T-helper 1 cell treated with Interleukin-12 subunit alpha and Interleukin-12 subunit beta and Interleukin-4 antibody, amounts not matched to agents 30 μg/mL and 1 μg/mL, for 36 hours (primary cell): ENCODE data around the gene ACSF2.
"Not testable (repeated sequence)": the region's sequence is repeated elsewhere in the genome, so short reads cannot be mapped to it uniquely, and the experiment has no call there.

Source experiments
- H3K27ac Mint-ChIP-seq: one replicate; pipeline ENCODE4 v1.8.0; 2021; ENCODE audit warnings: mild to moderate bottlenecking, mixed read lengths
- H3K27me3 Mint-ChIP-seq: one replicate; pipeline ENCODE4 v1.8.0; 2021; ENCODE audit warnings: low read depth, mixed read lengths
- H3K36me3 Mint-ChIP-seq: one replicate; pipeline ENCODE4 v1.8.0; 2021; ENCODE audit warnings: low read depth, mixed read lengths
- H3K4me1 Mint-ChIP-seq: one replicate; pipeline ENCODE4 v1.8.0; 2021; ENCODE audit warnings: low read depth, mixed read lengths
- H3K4me3 Mint-ChIP-seq: one replicate; pipeline ENCODE4 v1.8.0; 2021; ENCODE audit warnings: mild to moderate bottlenecking, moderate library complexity, mixed read lengths
- H3K9me3 Mint-ChIP-seq: one replicate; pipeline ENCODE4 v1.8.0; 2021; ENCODE audit warnings: mixed read lengths

ACSF2 gene

DNA sequence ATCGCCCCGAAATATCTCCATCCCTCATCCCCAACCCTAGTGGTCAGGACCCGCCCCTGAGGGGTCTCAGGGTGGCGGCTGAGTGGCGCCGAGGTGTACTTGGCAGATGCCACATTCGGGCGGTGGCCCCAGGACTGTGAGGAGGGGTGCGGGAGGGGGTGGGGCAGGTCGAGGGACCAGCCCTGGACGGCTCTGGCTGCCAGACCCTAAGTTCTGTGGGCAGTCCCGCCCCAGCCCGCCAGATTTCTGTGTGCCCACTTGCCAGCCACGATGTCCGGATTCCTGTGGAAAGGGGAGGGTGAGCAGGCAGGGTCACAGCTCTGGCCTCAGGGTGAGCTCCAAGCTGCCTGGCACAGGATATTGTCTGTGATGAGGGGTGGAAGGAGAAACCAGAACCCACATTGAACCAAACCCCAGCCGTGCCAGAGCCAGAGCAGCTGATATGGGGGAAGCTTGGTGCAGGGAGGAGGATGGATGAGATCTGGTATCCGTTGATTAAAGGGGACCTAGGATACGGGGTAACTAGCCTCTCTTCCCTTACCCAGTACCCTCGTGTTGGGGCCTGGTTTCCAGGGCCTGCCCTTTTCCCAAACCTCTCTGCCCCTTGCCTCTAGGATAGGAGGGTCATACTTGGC lies 43.8 kb downstream of the ACSF2 start:
- Mint-ChIP-seq H3K27ac (no peak overlapping the region), H3K9me3 (no peaks in the 10 kb centered on the region), H3K4me3 (no peak overlapping the region), H3K27me3 (peaks cover 28% of the 10 kb centered on the region), H3K4me1 (no peaks in the 10 kb centered on the region), H3K36me3 (peaks cover 2% of the 10 kb centered on the region)

DNA sequence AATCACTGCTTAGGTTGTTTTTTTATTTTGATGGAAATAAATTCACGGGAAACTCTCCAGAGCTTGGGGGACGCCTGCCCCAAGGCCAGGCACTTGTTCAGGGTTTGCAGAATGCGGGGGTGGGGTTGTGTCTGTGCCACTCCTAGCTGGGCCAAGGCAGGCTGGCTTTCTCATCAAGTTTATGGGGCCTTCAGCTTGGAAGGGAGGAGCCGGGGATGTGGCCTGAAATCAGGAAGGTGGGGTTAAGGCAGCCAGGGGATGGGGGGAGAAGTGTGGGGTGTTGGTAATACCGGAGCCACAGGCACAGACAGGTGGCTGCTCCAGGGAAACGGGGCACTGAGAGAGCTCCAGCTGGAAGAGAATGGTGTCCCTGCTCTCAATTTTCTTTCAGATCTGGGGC lies 44.4 kb downstream of the ACSF2 start:
- peaks cover 30% of the 10 kb centered on the region for H3K27me3 Mint-ChIP-seq
- peaks cover 2% of the 10 kb centered on the region for H3K36me3 Mint-ChIP-seq
- H3K4me1 Mint-ChIP-seq, result no peaks in the 10 kb centered on the region
- no peaks in the 10 kb centered on the region for H3K9me3 Mint-ChIP-seq
- H3K4me3 Mint-ChIP-seq, result no peak overlapping the region
- no peak overlapping the region for H3K27ac Mint-ChIP-seq

DNA sequence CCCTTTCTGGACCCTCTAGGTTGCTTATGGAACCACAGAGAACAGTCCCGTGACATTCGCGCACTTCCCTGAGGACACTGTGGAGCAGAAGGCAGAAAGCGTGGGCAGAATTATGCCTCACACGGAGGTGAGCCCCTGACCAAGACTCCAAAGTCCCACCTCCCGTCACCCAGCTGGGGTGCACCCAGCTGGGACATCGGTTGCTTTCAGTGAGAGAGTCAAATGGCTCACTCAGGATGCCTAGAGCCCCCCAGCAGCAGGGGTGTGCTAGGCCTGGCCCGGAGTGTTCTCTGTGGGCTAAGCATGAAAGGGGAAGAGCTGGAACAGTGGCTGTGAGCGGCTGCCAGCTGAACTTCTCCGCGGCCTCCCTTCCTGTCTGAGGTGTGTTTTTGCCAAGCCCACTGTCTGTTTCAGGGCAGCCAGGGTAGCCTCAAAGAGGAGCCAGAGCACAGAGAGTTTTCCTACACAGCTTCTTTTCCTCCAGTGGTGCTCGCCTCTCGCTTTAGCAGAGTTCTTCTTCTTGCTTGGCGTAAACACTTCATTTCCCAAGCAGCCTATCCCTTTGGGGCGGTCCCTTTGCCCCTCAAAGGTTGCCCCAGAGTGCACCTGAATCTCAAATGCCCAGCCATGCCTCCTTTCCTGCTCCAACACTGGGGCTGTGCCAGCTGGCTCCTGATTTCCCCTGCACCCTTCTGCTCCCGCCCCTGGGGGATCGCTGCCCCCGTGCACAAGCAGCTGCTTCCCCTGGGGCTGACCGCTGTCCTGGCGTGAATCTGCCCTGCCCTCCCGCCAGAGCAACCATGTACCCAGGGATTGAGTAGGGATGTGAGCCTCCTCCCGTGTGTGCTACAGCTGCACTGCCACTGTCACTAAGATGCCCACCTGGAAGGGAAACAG lies 45.2 kb downstream of the ACSF2 start:
- H3K4me1 Mint-ChIP-seq, result no peaks in the 10 kb centered on the region
- no peak overlapping the region for H3K27ac Mint-ChIP-seq
- peaks cover 32% of the 10 kb centered on the region for H3K27me3 Mint-ChIP-seq
- no peak overlapping the region for H3K4me3 Mint-ChIP-seq
- no peaks in the 10 kb centered on the region for H3K9me3 Mint-ChIP-seq
- H3K36me3 Mint-ChIP-seq, result peaks cover 2% of the 10 kb centered on the region

DNA sequence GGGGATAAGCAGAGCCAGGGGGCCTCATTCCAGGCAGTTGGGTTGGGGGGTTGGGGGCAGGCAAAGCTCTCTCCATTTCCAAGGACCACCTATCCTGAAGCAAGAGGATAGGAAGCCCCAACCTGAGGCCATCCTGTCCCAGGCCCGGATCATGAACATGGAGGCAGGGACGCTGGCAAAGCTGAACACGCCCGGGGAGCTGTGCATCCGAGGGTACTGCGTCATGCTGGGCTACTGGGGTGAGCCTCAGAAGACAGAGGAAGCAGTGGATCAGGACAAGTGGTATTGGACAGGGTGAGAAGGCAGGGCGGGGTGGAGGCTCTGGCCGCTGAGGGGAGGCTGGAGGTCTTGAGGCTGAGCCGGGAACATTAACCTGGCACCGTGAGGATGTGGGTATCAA lies 46.3 kb downstream of the ACSF2 start:
- no peak overlapping the region for H3K4me3 Mint-ChIP-seq
- peaks cover 31% of the 10 kb centered on the region for H3K27me3 Mint-ChIP-seq
- no peaks in the 10 kb centered on the region for H3K9me3 Mint-ChIP-seq
- H3K4me1 Mint-ChIP-seq, result no peaks in the 10 kb centered on the region
- no peak overlapping the region for H3K27ac Mint-ChIP-seq
- H3K36me3 Mint-ChIP-seq, result peaks cover 2% of the 10 kb centered on the region

DNA sequence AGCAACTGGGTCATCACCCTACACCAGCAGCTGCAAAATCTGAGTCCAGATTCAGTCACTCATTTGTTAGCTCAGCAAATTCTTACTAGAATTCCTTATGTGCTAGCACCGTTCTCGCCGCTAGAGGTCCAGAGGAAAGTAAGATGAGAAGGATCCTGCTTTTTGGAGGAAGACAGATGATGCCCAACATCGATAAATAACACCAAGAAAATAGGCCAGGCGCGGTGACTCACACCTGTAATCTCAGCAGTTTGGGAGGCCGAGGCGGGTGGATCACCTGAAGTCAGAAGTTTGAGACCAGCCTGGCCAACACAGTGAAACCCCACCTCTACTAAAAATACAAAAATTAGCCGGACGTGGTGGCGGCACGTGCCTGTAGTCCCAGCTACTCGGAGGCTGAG lies 46.7 kb downstream of the ACSF2 start:
- not testable (repeated sequence) for H3K4me3 Mint-ChIP-seq, H3K4me1 Mint-ChIP-seq, H3K9me3 Mint-ChIP-seq, H3K36me3 Mint-ChIP-seq, H3K27ac Mint-ChIP-seq
- peaks cover 27% of the 10 kb centered on the region for H3K27me3 Mint-ChIP-seq

DNA sequence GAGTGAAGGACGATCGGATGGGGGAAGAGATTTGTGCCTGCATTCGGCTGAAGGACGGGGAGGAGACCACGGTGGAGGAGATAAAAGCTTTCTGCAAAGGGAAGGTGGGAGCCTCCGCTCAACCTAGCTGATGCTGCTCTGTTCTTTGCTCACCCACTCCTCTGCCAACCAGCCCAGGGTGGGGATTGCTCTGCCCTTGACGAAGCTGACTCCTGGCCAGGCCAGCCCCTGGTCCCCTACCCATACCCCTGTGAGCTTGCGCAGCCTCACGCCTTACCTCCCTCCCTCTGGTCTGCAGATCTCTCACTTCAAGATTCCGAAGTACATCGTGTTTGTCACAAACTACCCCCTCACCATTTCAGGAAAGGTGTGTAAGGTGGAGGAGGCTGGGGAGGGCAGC lies 47.9 kb downstream of the ACSF2 start:
- H3K4me3 Mint-ChIP-seq, result no peak overlapping the region
- H3K27ac Mint-ChIP-seq, result no peak overlapping the region
- no peaks in the 10 kb centered on the region for H3K9me3 Mint-ChIP-seq
- H3K4me1 Mint-ChIP-seq, result peaks cover 5% of the 10 kb centered on the region
- H3K36me3 Mint-ChIP-seq, result peaks cover 2% of the 10 kb centered on the region
- peaks cover 18% of the 10 kb centered on the region for H3K27me3 Mint-ChIP-seq

DNA sequence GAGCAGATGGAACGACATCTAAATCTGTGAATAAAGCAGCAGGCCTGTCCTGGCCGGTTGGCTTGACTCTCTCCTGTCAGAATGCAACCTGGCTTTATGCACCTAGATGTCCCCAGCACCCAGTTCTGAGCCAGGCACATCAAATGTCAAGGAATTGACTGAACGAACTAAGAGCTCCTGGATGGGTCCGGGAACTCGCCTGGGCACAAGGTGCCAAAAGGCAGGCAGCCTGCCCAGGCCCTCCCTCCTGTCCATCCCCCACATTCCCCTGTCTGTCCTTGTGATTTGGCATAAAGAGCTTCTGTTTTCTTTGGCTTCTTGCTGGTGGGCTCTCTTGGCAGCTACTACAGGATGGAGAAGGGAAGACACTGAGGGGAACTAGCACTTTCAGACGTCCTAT lies 48.5 kb downstream of the ACSF2 start:
- Mint-ChIP-seq H3K27me3 (peaks cover 18% of the 10 kb centered on the region), H3K27ac (no peak overlapping the region), H3K4me3 (no peak overlapping the region), H3K9me3 (no peaks in the 10 kb centered on the region), H3K36me3 (peaks cover 2% of the 10 kb centered on the region), H3K4me1 (peaks cover 8% of the 10 kb centered on the region)

DNA sequence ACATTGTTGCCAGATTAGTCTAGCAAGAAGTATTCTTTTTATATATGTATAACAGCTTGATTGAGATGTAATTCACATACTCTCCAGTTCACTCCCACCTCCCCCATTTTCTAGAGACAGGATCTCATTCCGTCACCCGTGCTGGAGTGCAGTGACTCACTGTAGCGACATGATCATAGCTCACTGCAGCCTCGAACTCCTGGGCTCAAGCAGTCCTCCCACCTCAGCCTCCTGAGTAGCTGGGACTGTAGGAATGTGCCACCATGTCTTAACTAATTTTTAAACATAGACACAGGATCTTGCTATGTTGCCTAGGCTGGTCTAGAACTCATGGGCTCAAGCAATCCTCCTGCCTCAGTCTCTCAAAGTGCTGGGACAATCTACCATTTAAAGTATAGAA lies 49.3 kb downstream of the ACSF2 start:
- Mint-ChIP-seq H3K4me3 (no peak overlapping the region), H3K4me1 (peaks cover 15% of the 10 kb centered on the region), H3K36me3 (peaks cover 2% of the 10 kb centered on the region), H3K9me3 (no peaks in the 10 kb centered on the region), H3K27me3 (peaks cover 12% of the 10 kb centered on the region), H3K27ac (no peak overlapping the region)

DNA sequence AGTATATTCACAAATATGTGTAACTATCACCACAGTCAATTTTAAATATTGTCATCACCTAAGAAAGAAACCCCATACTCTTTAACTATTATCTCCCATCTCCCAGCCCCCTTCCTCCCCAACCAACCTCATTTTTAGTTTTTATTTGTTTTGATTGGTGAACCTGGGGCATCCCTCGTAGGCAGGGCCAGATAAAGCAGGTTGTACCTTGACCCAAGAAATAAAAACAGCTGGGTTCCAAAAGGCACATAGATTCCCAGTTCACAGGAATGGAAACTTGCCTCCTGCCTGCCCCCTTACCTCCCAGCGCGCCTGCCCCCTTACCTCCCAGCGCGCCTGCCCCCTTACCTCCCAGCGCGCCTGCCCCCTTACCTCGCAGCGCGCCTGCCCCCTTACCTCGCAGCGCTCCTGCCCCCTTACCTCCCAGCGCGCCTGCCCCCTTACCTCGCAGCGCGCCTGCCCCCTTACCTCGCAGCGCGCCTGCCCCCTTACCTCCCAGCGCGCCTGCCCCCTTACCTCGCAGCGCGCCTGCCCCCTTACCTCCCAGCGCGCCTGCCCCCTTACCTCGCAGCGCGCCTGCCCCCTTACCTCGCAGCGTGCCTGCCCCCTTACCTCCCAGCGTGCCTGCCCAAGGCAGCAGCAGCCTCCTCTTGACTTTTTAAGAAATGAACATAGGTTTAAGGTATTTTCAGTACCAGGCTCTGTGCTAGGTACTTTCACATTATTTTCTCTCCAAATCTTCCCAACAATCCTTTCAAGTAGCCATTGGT lies 49.9 kb downstream of the ACSF2 start:
- H3K36me3 Mint-ChIP-seq, H3K27me3 Mint-ChIP-seq, H3K9me3 Mint-ChIP-seq, H3K27ac Mint-ChIP-seq, H3K4me3 Mint-ChIP-seq: not testable (repeated sequence)
- peaks cover 16% of the 10 kb centered on the region for H3K4me1 Mint-ChIP-seq

DNA sequence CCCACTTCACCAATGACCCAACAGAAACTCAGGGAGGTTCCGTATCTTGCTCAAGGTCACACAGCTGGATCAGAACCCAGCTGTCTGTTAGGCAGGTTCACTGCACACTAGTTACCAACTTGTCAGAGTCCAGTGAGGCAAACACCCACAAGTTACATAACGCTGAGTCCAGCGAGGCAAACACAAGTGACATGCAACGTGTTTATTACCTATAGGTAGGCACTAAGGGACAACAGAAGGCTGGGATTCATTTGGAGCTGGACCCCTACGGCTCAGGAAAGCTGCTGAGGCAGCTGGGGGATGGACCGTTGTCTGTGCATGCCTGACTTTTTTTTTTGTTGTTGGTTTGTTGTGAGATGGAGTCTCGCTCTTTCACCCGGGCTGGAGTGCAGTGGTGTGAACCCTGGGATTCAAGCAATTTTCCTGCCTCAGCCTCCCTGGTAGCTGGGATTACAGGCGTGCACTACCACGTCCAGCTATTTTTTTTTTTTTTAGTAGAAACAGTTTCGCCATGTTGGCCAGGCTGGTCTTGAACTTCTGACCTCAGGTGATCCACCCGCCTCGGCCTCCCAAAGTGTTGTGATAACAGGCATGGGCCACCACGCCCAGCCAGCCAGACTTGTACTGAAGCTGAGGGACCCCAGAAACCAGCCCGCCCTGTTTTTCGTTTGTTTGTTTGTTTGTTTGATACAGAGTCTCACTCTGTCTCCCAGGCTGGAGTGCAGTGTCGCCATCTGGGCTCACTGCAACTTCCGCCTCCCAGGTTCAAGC lies 50.7 kb downstream of the ACSF2 start:
- no peak overlapping the region for H3K4me3 Mint-ChIP-seq
- peaks cover 2% of the 10 kb centered on the region for H3K36me3 Mint-ChIP-seq
- H3K27ac Mint-ChIP-seq, result no peak overlapping the region

DNA sequence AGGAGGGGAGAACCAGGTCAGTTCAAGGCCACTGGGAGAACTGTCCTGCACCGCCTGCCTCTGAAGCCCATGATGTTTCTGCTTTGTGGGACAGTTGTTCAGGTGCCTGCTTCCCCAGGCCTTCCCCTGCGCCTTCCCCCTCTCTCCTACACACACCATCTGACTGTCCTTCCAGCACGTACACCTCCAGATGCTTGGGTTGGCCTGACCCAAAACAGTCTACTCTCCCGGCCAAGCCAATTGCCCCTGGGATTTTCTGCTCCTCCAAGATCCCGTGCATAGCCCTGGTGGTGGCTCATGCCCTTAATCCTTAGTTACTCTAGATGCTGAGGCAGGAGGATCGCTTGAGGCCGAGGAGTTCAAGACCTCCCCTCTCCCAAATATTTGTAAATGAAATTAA lies 52.0 kb downstream of the ACSF2 start:
- H3K36me3 Mint-ChIP-seq, result peaks cover 4% of the 10 kb centered on the region
- peaks cover 22% of the 10 kb centered on the region for H3K4me1 Mint-ChIP-seq
- peak overlapping the region; percentile 75 for H3K4me3 Mint-ChIP-seq
- H3K27ac Mint-ChIP-seq, result peak overlapping the region; percentile 86
- peaks cover 6% of the 10 kb centered on the region for H3K27me3 Mint-ChIP-seq
- H3K9me3 Mint-ChIP-seq, result no peaks in the 10 kb centered on the region

More for the DNA sequence above, 50.7 kb downstream of the ACSF2 start:
- Mint-ChIP-seq H3K9me3 (no peaks in the 10 kb centered on the region), H3K27me3 (peaks cover 6% of the 10 kb centered on the region), H3K4me1 (peaks cover 16% of the 10 kb centered on the region)

DNA sequence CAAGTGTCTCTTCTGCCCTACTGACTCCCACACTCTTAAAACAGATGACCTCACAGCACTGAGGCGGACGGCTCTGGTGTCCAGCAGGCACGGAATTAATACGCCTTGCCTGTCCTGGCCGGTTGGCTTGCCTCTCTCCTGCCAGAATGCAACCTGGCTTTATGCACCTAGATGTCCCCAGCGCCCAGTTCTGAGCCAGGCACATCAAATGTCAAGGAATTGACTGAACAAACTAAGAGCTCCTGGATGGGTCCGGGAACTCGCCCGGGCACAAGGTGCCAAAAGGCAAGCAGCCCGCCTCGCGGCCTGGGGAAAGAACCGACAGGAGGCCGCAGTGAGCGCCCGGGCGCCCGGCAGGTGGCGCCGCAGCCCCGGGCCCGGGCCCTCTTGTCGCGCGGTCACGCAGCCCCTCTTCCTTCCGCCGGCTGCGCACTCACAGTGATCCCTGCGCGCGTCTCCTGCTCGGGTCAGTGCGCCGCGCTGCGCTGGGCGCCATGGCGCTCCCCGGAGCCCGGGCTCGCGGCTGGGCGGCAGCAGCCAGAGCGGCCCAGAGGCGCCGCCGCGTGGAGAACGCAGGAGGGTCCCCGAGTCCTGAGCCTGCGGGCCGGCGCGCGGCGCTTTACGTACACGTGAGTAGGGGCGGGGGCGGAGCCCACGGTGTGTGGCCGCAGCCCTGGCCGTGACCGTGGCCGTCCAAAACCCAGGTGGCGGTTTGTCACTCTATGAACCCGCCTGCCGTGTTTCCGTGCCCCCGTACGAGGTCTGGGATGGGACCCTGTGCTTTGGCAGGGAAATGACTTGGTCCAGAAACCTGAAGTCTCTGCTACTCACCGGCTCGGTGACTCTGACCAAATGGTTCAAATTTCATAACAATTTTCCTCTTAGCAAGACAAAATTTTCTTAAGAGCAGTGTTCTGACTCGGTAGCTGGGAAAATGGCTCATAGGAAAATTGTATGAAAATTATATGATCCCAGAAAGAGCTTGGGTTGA lies 52.7 kb downstream of the ACSF2 start, which contains the start of gene RSAD1:
RSAD1 (plus strand) TSS at position 470 of the 991 bp plus-strand sequence; CDS start at position 495, 25 bp downstream.
- Mint-ChIP-seq H3K4me1 (peaks cover 22% of the 10 kb centered on the region), H3K36me3 (peaks cover 2% of the 10 kb centered on the region), H3K4me3 (peak within 1 kb of the TSS; percentile 79), H3K27me3 (peaks cover 6% of the 10 kb centered on the region), H3K9me3 (no peaks in the 10 kb centered on the region), H3K27ac (peak within 1 kb of the TSS; percentile 86)

DNA sequence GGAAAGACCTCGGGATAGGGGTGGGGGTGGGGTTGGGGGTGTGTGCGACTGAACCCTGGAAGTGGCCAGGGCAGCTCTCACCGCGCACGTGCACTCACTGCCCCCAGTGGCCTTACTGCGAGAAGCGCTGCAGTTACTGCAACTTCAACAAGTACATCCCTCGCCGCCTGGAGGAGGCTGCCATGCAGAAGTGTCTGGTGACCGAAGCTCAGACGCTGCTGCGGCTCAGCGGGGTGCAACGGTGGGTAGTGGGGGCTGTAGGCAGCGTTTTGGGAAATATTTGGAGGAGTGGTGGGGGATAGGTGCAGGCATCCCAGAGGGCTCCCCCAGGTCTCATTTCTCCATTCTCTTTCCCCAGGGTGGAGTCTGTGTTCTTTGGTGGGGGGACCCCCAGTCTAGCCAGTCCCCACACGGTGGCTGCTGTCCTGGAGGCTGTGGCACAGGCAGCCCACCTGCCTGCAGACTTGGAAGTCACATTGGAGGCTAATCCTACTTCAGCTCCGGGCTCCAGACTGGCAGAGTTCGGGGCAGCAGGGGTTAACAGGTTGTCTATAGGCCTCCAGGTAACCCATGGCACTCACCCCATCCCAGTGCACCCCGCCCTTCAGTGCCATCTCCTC lies 53.6 kb downstream of the ACSF2 start:
- H3K36me3 Mint-ChIP-seq, result peaks cover 6% of the 10 kb centered on the region
- H3K27me3 Mint-ChIP-seq, result peaks cover 6% of the 10 kb centered on the region
- H3K9me3 Mint-ChIP-seq, result no peaks in the 10 kb centered on the region
- peaks cover 22% of the 10 kb centered on the region for H3K4me1 Mint-ChIP-seq
- H3K4me3 Mint-ChIP-seq, result peak overlapping the region; percentile 79
- H3K27ac Mint-ChIP-seq, result no peak overlapping the region
